Activated CD4-positive, alpha-beta T cell treated with anti-CD3 and anti-CD28 coated beads, Interleukin-2, Interleukin-4, amounts not matched to agents 100 ng/mL and 50 ng/mL, durations not matched to agents 16 hours and 8 hours (primary cell): ENCODE measurements around the gene RIN3.

Experiments used
- DNase-seq: peaks from one replicate; pipeline ENCODE4 v3.0.0-alpha.2; 2020; ENCODE audit warnings: low spot score

Gene RIN3

DNA sequence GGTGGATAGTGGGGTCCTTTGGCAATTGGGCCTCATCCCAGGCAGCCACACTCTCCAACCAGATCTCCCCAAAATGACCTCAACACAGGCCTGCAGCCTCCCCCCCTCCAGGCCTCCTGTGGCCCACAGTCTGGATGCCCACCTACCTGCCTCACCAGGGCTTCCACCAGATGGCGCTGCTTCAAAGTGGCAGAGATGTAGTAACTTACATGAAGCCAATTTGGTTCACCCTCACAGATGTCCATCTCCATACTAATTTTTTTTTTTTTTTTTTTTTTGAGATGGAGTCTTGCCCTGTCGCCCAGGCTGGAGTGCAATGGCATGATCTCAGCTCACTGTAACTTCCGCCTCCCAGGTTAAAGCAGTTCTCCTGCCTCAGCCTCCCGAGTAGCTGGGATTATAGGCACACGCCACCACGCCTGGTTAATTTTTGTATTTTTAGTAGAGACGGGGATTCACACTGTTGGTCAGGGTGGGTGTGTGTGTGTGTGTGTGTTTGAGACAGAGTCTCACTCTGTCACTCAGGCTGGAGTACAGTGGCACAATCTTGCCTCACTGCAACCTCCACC, 201.2 kb downstream of the RIN3 start:
- peak; percentile 83 for DNase-seq

- DNase-seq: no peak
Observed at GRCh38 chr14:92716131-92716530, 202.6 kb downstream of the RIN3 start.

DNA sequence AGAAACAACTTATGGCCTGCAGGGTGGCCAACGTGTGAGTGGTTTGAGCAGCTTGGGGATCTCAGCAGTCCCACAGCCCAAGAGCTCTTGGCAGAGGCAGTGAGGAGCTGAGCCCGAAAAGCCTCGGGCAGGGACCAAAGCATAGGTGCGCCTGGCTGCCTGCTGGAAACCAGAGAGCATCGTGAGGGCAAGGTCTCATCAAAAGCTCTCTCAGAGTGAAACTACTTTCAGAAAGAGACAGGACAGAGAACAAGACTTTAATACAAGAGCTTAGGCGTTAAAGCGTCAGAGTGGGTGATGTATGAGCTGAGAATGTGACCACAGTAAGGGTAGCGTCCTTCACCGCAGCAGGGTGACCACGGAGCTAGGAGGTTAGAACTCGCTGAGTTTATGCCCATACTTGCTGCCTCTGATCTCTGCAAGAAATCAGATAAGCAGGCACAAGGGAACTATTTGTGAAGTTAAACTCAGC, 204.0 kb downstream of the RIN3 start:
- DNase-seq: peak; percentile 37

GRCh38 chr14:92718664-92719063, 205.1 kb downstream of the RIN3 start:
- DNase-seq: no peak

- DNase-seq: no peak
Observed at GRCh38 chr14:92719421-92719820, 205.8 kb downstream of the RIN3 start.

DNA sequence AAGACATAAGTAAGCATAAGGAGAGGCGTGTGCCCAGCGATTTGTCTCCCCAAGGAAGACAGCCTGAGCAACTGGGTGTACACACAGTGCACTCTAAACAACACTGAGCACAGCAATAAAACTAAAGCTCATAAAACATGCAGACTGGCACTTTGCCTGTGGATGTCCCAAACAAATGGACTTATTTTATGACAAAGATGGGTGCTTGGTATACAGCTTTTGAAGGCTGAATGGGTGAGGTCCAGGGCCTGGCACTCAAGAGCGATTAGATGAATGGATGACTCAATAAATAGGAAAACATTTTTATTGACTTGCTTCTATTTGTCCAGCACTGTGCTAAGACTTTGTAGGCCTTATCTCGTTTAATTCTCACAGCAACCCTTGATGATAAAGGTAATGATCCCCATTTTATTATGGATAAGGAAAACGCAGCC, 206.3 kb downstream of the RIN3 start:
- no peak for DNase-seq

DNA sequence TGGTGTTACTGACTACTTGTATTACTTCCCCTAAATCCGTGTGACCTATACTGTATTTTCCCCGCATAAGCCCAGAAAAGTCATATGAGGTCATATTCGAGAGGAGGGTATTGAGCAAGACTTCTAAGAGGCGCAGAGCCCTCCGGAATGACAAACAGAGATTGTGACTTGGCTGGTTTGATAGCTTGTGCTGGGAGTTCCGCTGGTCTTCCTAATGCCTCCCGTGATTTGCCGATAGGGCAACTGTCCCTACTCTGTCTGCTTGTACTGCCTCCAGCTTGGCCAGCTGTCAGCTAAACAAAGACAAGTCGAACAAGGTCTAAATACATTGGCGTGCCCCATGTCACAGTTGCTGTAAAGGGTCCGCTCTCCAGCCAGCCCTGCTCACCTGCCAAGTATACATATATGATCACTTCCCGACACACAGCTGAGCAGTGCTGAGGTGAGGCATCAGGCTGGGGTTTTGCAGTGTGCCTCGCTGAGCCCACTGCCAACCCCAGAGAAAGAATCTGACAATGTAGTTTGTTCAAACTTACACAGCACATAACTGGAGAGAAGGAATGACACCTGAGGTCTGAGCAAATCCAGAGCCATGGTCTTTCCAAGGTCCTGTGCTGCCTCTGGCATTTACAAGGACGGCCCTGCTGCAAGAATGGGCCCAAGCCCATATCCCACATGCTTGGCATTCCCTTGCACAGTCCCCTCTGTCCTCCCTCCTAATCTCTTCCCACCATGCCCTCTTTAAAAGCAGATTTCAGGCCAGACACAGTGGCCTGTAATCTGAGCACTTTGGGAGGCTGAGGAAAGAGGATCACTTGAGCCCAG, 211.1 kb downstream of the RIN3 start:
- no peak for DNase-seq

- DNase-seq: peak; percentile 57
Observed at GRCh38 chr14:92726135-92726932, 212.8 kb downstream of the RIN3 start.

DNA sequence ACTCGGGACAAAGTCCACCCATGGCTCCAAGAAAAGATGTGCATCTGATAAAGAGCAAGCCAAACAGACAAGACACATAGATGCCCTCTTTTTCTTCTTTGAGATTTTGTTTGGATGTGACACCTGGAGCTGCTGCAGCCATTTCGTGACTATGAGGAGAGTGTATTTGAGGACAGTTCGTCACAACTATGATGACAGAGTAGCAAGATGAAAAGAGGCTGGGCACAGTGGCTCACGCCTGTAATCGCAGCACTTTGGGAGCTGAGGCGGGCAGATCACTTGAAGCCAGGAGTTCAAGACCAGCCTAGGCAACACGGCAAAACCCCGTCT, 213.3 kb downstream of the RIN3 start:
- DNase-seq: no peak

DNA sequence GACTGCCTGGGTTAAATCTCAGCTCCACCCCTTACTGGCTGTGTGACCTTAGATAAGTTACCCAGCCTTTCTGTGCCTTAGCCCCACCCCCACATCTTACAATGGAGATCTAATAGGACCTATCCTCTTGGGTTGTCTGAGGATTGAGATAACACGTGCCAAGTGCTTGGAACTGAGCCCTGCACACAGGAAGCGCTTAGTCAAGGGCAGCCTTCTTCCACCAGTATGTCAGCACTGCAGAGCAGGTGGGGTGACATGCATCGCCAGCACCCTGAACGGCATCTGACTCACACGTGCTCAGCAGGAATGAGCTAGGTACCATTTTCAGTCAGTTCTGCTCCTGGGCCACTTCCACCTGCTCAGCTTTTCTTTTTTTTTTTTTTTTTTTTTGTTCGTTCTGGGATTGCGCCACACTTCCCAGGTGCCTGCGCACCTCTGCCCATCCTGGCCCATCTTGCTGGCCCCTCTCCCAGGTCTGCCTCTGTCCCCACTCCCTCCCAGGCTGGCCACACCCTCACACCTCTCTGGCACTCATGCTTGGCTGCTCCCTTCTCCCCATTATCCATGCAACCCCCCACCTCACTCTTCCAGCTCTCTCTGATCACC, 215.3 kb downstream of the RIN3 start:
- peak; percentile 84 for DNase-seq

DNA sequence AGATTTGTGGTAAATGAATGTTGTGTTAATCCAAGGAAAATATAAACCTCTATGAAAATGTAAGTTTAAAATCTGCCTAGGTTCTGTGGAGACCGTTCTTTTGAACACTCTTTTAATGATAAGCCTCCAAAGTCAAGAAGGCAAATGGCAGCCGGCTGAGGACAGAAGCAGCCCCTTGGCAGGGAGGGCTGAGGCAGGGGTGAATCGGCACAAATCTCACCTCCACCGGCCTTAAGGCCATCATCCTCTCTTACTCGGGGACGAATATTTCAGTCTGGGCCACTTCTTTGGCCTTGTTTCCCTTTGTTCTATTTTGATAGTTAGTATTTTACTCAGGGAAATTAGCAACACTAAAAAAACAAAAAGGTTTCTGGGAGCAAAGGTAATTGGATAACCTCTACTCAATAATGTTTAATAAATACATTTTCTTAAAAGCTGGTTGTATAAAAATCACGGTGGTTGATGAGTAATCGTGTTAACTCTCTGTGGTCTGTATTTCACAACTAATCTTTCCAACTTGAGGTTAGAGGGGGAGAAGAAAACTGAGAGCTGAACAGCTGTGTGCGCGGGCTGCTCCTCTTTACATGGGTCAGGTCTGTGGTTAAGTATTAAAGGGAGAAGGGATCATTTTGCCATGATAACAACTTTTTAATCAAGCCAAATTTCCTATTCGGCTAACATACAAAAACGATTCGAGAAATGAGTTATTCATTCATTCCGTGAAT, 216.2 kb downstream of the RIN3 start:
- peak; percentile 84 for DNase-seq

DNA sequence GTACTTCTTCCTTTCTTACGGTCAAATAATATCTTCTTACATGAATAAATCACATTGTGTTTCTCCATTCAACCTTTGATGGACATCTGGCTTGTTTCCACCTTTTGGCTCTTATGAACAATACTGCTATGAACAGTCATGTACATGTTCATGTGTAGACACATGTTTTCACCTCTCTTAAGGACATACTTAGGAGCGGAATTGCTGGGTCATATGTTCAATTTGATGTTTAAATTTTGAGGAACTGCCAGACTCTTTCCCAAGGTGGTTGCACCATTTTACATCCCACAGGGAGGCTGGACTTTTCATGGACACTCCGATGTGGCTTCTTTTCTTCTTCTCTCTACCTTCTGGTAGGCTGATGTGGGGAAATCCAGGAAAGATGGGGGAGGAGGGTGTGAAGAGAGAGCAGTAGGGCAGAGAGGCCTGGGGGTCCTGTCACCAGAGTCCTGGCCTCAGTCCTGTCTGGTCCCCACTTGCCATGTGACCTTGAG, 218.1 kb downstream of the RIN3 start:
- no peak for DNase-seq

DNA sequence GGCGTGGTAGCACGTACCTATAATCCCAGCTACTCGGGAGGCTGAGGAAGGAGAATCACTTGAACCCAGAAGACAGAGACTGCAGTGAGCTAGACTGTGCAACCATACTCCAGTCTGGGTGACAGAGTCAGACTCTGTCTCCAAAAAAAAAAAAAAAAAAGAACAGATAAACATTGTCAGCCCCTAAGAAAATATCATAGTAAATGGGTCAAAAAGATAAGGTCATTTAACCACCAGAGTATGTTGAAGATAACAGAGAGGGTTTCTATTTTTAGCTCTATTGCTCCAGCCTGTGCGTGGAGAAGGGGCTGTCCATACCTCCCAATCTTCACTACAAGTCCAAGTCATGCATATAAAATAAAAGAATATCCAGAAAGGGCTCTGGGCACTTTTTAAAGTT, 219.4 kb downstream of the RIN3 start:
- no peak for DNase-seq

GRCh38 chr14:92734618-92735017, 221.0 kb downstream of the RIN3 start:
- DNase-seq: no peak

GRCh38 chr14:92735344-92735743, 221.8 kb downstream of the RIN3 start:
- no peak for DNase-seq

- DNase-seq: no peak
Observed at GRCh38 chr14:92737206-92737605, 223.6 kb downstream of the RIN3 start.

GRCh38 chr14:92737619-92738188, 224.1 kb downstream of the RIN3 start:
- DNase-seq: no peak
